Spleen (tissue), 11 donors: ENCODE results near the gene YIPF4. TPM values are rescaled to one million over a fixed set of nuclear protein-coding genes. Genes with fewer than 3 reads are reported as not detected.
A peak's percentile ranks its signal among the peaks of the same experiment; 100 is the strongest.
"Not testable (repeated sequence)": the region's sequence is repeated elsewhere in the genome, so short reads cannot be mapped to it uniquely, and the experiment has no call there.

ENCODE experiments used
- DNase-seq: peaks from one replicate; pipeline ENCODE4 v3.0.0-alpha.2; 2020
- H3K27ac ChIP-seq, 8 donors: fragments of 200-600 bp; sonication (generic) in 7 of 8; 1 replicate in 4 of 8; 2 replicates in 4 of 8; pipeline versions ENCODE4 v1.5.0 to v1.8.0; 2016 to 2021; ENCODE audit warnings: inconsistent platforms in 4 of 8, mild to moderate bottlenecking in 4 of 8, moderate library complexity in 1 of 8
- H3K27me3 ChIP-seq, 7 donors: fragments of 200-600 bp; sonication (generic) in 6 of 7; replicated peaks in 1 of 7; 1 replicate in 4 of 7; 2 replicates in 3 of 7; pipeline versions ENCODE4 v1.5.0 to v1.8.0; 2016 to 2021; ENCODE audit warnings: inconsistent platforms in 3 of 7, mild to moderate bottlenecking in 1 of 7
- H3K36me3 ChIP-seq, 6 donors: fragments of 200-600 bp; sonication (generic) in 5 of 6; 1 replicate in 4 of 6; 2 replicates in 2 of 6; pipeline versions ENCODE4 v1.5.0 to v1.8.0; 2016 to 2021; ENCODE audit warnings: inconsistent platforms in 2 of 6
- H3K4me1 ChIP-seq, 6 donors: fragments of 200-600 bp; sonication (generic) in 5 of 6; 1 replicate in 3 of 6; 2 replicates in 3 of 6; pipeline versions ENCODE4 v1.5.0 to v1.8.0; 2016 to 2021; ENCODE audit warnings: inconsistent platforms in 3 of 6
- H3K4me3 ChIP-seq, 8 donors: fragments of 200-600 bp; sonication (generic) in 7 of 8; 1 replicate in 4 of 8; 2 replicates in 4 of 8; pipeline versions ENCODE4 v1.5.0 to v1.8.0; 2016 to 2021; ENCODE audit warnings: inconsistent platforms in 4 of 8, mild to moderate bottlenecking in 4 of 8, moderate library complexity in 2 of 8
- H3K9me3 ChIP-seq, 8 donors: fragments of 200-600 bp; sonication (generic) in 7 of 8; 1 replicate in 4 of 8; 2 replicates in 4 of 8; pipeline versions ENCODE4 v1.5.0 to v1.8.0; 2016 to 2021; ENCODE audit warnings: inconsistent platforms in 4 of 8
- POLR2A ChIP-seq, 3 donors: fragments of 450-650 bp; IDR thresholded peaks; one replicate each; pipeline ENCODE4 v1.5.1; 2017; ENCODE audit warnings: antibody characterized with exemption in 3 of 3, mild to moderate bottlenecking in 1 of 3
- POLR2AphosphoS5 ChIP-seq, 3 donors: sonication (generic); formaldehyde crosslinking; IDR thresholded peaks; one replicate each; pipeline ENCODE4 v1.5.1; 2017; ENCODE audit warnings: antibody characterized with exemption in 3 of 3
- WGBS, 5 donors: extraction: QIAGEN DNeasy Blood & Tissue Kit in 3 of 5; methylation state at CpG; one replicate each; pipeline versions ENCODE4 v1.1.5 to v1.1.7; 2013 to 2018; 5-methylcytosine and 5-hydroxymethylcytosine counted together
- intact Hi-C: fragments of 100-400 bp; cut with DNase I; formaldehyde crosslinking; loops from one replicate; pipeline ENCODE4 v1.15.0; 2023; ENCODE audit warnings: low total_unique reads
- polyA plus RNA-seq, 3 donors: library from polyadenylated mRNA; stranded (reverse); fragments of 200-250 nt; gene quantifications; one replicate each; pipeline ENCODE4 v1.2.1, GENCODE V29; 2013
- total RNA-seq, 7 donors: library from RNA; depleted of rRNA in 3 of 7; stranded (reverse); fragments of >200 nt in 3 of 7; fragmentation: NEBNext Ultra II Directional in 4 of 7; extraction: Animal tissue kit (Norgen Biotek cat#: 25700) in 4 of 7; gene quantifications; one replicate each; pipeline versions ENCODE4 v1.1.0 to v1.2.1, GENCODE V29; 2016 to 2021
- TF ChIP-seq, protein P1 (sequence below), 11 experiments: fragments of 200-600 bp in 7 of 11; fragments of 450-650 bp in 4 of 11; sonication (generic) in 4 of 11; IDR thresholded peaks in 8 of 11; conservative IDR thresholded peaks in 3 of 11; 1 replicate in 7 of 11; 2 replicates in 4 of 11; pipeline versions ENCODE4 v1.4.0 to v1.8.0; 2016 to 2021; ENCODE audit warnings: antibody characterized with exemption in 11 of 11, inconsistent platforms in 4 of 11, mild to moderate bottlenecking in 1 of 11
- donor health status: healthy with polysubstance abuse.
- donor health status: DM: no; HTN: no; CAD: no; lungs with moderate emphysema.
- donor health status: DM: no; HTN: no; CAD: no.
- donor health status: Bipolar disorder and iron deficiency.
- donor health status: healthy.
- donor health status: DM: no; HTN: no; CAD: no.
- donor health status: DM: yes; HTN: yes; CAD: no.

Gene YIPF4
- total and polyA plus RNA-seq, 10 donors, result 6.5 to 56.0 (median 19.4) TPM

- H3K4me3 ChIP-seq, result no peak overlapping the region
- H3K9me3 ChIP-seq, result no peaks in the 10 kb centered on the region
- WGBS, 5 donors, result 63 to 76% (median 75%) methylated on average over 4 of the region's 4 CpGs
- no peak for DNase-seq
- intact Hi-C loops, result no loop called here
- H3K27me3 ChIP-seq, result no peaks in the 10 kb centered on the region
- H3K27ac ChIP-seq, result peak overlapping the region in 1 of 8 donors; percentile 29
- H3K36me3 ChIP-seq, result peaks cover 0 to 13% (median 0%) of the 10 kb centered on the region in 6 donors
- TF ChIP-seq, protein P1, sequence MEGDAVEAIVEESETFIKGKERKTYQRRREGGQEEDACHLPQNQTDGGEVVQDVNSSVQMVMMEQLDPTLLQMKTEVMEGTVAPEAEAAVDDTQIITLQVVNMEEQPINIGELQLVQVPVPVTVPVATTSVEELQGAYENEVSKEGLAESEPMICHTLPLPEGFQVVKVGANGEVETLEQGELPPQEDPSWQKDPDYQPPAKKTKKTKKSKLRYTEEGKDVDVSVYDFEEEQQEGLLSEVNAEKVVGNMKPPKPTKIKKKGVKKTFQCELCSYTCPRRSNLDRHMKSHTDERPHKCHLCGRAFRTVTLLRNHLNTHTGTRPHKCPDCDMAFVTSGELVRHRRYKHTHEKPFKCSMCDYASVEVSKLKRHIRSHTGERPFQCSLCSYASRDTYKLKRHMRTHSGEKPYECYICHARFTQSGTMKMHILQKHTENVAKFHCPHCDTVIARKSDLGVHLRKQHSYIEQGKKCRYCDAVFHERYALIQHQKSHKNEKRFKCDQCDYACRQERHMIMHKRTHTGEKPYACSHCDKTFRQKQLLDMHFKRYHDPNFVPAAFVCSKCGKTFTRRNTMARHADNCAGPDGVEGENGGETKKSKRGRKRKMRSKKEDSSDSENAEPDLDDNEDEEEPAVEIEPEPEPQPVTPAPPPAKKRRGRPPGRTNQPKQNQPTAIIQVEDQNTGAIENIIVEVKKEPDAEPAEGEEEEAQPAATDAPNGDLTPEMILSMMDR (IDR thresholded peaks at IDR 0.05 in 8 of 11, conservative IDR thresholded peaks at IDR 0.05 in 3 of 11), result no peak
- TF ChIP-seq POLR2AphosphoS5 (IDR thresholded peaks at IDR 0.05) (no peak), POLR2A (IDR thresholded peaks at IDR 0.05) (no peak)
- H3K4me1 ChIP-seq, result peaks cover 22 to 85% (median 69%) of the 10 kb centered on the region in 6 donors
Observed at GRCh38 chr2:32360416-32360815, 82.7 kb downstream of the YIPF4 start.

- intact Hi-C loops, H3K4me3 ChIP-seq, H3K27me3 ChIP-seq, H3K27ac ChIP-seq, DNase-seq, H3K9me3 ChIP-seq: not testable (repeated sequence)
- Histone ChIP-seq H3K4me1 (peaks cover 22 to 100% (median 85%) of the 10 kb centered on the region in 6 donors), H3K36me3 (peaks cover 0 to 15% (median 0%) of the 10 kb centered on the region in 6 donors)
- 81 to 93% (median 91%) methylated on average over 2 of the region's 2 CpGs for WGBS, 5 donors
Observed at GRCh38 chr2:32362997-32363396, 85.3 kb downstream of the YIPF4 start.

- no peak for DNase-seq
- TF ChIP-seq POLR2AphosphoS5 (IDR thresholded peaks at IDR 0.05), result no peak
- TF ChIP-seq, protein P1 (IDR thresholded peaks at IDR 0.05 in 8 of 11, conservative IDR thresholded peaks at IDR 0.05 in 3 of 11), result no peak
- no peak for TF ChIP-seq POLR2A (IDR thresholded peaks at IDR 0.05)
- intact Hi-C loops, result no loop called here
- peaks cover 0 to 15% (median 0%) of the 10 kb centered on the region in 6 donors for H3K36me3 ChIP-seq
- H3K27me3 ChIP-seq, result no peaks in the 10 kb centered on the region
- no peak overlapping the region for H3K27ac ChIP-seq
- no peak overlapping the region for H3K4me3 ChIP-seq
- peaks cover 19 to 100% (median 82%) of the 10 kb centered on the region in 6 donors for H3K4me1 ChIP-seq
- WGBS, 5 donors, result 60 to 68% (median 67%) methylated on average over 2 of the region's 2 CpGs
- no peaks in the 10 kb centered on the region for H3K9me3 ChIP-seq
Observed at GRCh38 chr2:32363597-32363996, 85.9 kb downstream of the YIPF4 start.

- H3K27me3 ChIP-seq, H3K27ac ChIP-seq, intact Hi-C loops, H3K4me3 ChIP-seq, H3K9me3 ChIP-seq: not testable (repeated sequence)
- 89 to 94% (median 93%) methylated on average over 9 of the region's 9 CpGs for WGBS, 5 donors
- Histone ChIP-seq H3K36me3 (peaks cover 0 to 15% (median 0%) of the 10 kb centered on the region in 6 donors), H3K4me1 (peaks cover 17 to 100% (median 81%) of the 10 kb centered on the region in 6 donors)
- peak; percentile 35 for DNase-seq
Observed at GRCh38 chr2:32364290-32364689, 86.6 kb downstream of the YIPF4 start.

DNA sequence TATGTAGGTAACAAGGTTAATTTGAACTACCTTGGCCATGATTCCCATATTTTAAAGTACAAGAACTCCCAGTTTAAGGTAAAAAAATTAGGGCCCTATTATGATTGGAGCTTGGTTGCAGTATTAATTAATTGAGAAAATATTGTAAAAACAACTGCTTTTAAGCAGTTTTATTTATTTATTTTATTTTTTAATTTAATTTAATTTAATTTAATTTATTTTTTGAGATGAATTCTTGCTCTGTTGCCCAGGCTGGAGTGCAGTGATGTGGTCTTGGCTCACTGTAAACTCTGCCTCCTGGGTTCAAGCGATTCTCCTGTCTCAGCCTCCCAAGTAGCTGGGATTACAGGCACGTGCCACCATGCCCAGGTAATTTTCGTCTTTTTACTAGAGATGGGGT lies 88.0 kb downstream of the YIPF4 start:
- H3K9me3 ChIP-seq, DNase-seq, intact Hi-C loops, H3K27ac ChIP-seq, H3K4me3 ChIP-seq, H3K27me3 ChIP-seq: not testable (repeated sequence)
- Histone ChIP-seq H3K36me3 (peaks cover 0 to 13% (median 0%) of the 10 kb centered on the region in 6 donors), H3K4me1 (peaks cover 8 to 100% (median 73%) of the 10 kb centered on the region in 6 donors)
- WGBS, 5 donors, result 94 to 97% (median 94%) methylated on average over 3 of the region's 3 CpGs

Other genes with a start within 250 kb of the YIPF4 start
- gene DPY30, start 238.1 kb upstream of the YIPF4 start, total RNA-seq, result 10 to 100 TPM; 31.9 to 47.7 (median 44.8) TPM
- 10 to 100 TPM; 74.1 to 86.4 (median 84.9) TPM for gene DPY30, start 238.1 kb upstream of the YIPF4 start, polyA plus RNA-seq
- 10 to 100 TPM; 18.9 to 28.5 (median 21.6) TPM for gene SPAST, start 214.3 kb upstream of the YIPF4 start, total RNA-seq
- gene SPAST, start 214.3 kb upstream of the YIPF4 start, polyA plus RNA-seq, result 1 to 10 TPM; 4.2 to 6.1 (median 5.0) TPM
- 10 to 100 TPM; 18.7 to 29.2 (median 21.5) TPM for gene SLC30A6, start 112.0 kb upstream of the YIPF4 start, total RNA-seq
- gene SLC30A6, start 112.0 kb upstream of the YIPF4 start, polyA plus RNA-seq, result 1 to 10 TPM; 4.0 to 4.9 (median 4.2) TPM
- 10 to 100 TPM; 14.2 to 42.7 (median 25.4) TPM for gene NLRC4, start 13.0 kb upstream of the YIPF4 start, total RNA-seq
- gene NLRC4, start 13.0 kb upstream of the YIPF4 start, polyA plus RNA-seq, result 1 to 10 TPM; 4.2 to 8.9 (median 7.3) TPM
- 100 to 1,000 TPM; 138 to 226 (median 195) TPM for gene BIRC6, start 79.1 kb downstream of the YIPF4 start, total RNA-seq
- 10 to 100 TPM; 17.8 to 18.5 (median 18.3) TPM for gene BIRC6, start 79.1 kb downstream of the YIPF4 start, polyA plus RNA-seq